ENCODE measurements around the gene CRYGN.

GRCh38 chr7:151380199-151381097 is 59.5 kb downstream of the CRYGN start:
- TF ChIP-seq, protein P1, sequence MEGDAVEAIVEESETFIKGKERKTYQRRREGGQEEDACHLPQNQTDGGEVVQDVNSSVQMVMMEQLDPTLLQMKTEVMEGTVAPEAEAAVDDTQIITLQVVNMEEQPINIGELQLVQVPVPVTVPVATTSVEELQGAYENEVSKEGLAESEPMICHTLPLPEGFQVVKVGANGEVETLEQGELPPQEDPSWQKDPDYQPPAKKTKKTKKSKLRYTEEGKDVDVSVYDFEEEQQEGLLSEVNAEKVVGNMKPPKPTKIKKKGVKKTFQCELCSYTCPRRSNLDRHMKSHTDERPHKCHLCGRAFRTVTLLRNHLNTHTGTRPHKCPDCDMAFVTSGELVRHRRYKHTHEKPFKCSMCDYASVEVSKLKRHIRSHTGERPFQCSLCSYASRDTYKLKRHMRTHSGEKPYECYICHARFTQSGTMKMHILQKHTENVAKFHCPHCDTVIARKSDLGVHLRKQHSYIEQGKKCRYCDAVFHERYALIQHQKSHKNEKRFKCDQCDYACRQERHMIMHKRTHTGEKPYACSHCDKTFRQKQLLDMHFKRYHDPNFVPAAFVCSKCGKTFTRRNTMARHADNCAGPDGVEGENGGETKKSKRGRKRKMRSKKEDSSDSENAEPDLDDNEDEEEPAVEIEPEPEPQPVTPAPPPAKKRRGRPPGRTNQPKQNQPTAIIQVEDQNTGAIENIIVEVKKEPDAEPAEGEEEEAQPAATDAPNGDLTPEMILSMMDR (IDR thresholded peaks at IDR 0.05) = no peak
- TF ChIP-seq POLR2AphosphoS5 (IDR thresholded peaks at IDR 0.05; ENCODE audit: insufficient read depth in 1 of 2, low read depth in 1 of 2) (peak in 1 of 2 donors; percentile 15), POLR2A (IDR thresholded peaks at IDR 0.05) (no peak)
